ENCODE measurements around the gene CLDN3. TPM values are rescaled to one million over a fixed set of nuclear protein-coding genes. Genes with fewer than 3 reads are reported as not detected.

The CLDN3 gene
- total RNA-seq, 1 experiment from 2014 or later, result 16.5 TPM

DNA sequence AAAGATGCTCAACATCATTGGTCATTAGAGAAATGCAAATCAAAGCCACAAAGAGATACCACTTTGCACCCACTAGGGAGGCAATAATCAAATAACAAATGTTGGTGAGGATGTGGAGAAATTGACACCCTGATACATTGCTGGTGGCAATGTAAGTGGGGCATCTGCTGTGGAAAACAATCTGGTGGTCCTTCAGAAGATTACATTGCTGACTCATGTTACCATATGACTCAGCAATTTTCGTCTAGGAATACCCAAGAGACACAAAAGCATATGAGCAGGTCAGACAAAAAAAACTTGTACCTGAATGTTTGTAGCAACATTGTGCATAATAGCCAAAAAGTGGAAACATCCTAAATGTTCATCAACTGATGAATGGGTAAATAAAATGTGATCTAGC lies 4.9 kb upstream of the CLDN3 start:
- Histone ChIP-seq H3T11ph (ENCODE audit: low read length) (no peak overlapping the region), H3K14ac (ENCODE audit: insufficient read depth, low read length) (no peak overlapping the region), H2BK12ac (ENCODE audit: insufficient read length, low read depth, low read length) (no peak overlapping the region), H3K27ac (ENCODE audit: insufficient read length, low read depth, low read length) (no peak overlapping the region), H2BK5ac (ENCODE audit: insufficient read length, low read length) (no peak overlapping the region), H2BK120ac (ENCODE audit: low read depth, low read length, poor library complexity, severe bottlenecking) (no peak overlapping the region), H2BK20ac (ENCODE audit: low read depth, low read length, poor library complexity, severe bottlenecking) (no peak overlapping the region), H4K5ac (ENCODE audit: insufficient read length, low read depth, low read length) (no peak overlapping the region), H2BK15ac (ENCODE audit: low read depth, low read length) (no peak overlapping the region), H3K4me1 (ENCODE audit: insufficient read depth, low read length) (no peaks in the 10 kb centered on the region), H4K20me1 (ENCODE audit: control insufficient read depth, insufficient read depth, insufficient read length) (no peaks in the 10 kb centered on the region), H2AK5ac (ENCODE audit: insufficient read length, low read length) (no peak overlapping the region), H3K79me2 (ENCODE audit: insufficient read depth, low read length) (no peaks in the 10 kb centered on the region), H3K9me3 (ENCODE audit: control insufficient read depth, low read depth, low read length) (no peaks in the 10 kb centered on the region), H3K23ac (ENCODE audit: insufficient read length, low read depth, low read length) (no peak overlapping the region), H3K4me2 (ENCODE audit: insufficient read depth, insufficient read length, low read length) (no peak overlapping the region), H3K23me2 (ENCODE audit: insufficient read length, low read depth, low read length, poor library complexity, severe bottlenecking) (peaks cover 8% of the 10 kb centered on the region), H3K79me1 (ENCODE audit: insufficient read depth, low read depth, low read length, poor library complexity, severe bottlenecking) (no peaks in the 10 kb centered on the region), H3K56ac (ENCODE audit: insufficient read length, low read depth, low read length) (no peak overlapping the region), H3K27me3 (ENCODE audit: insufficient read depth, low read length) (peaks cover 2% of the 10 kb centered on the region; the same call in 1 of the 2 replicates), H4K8ac (replicated peaks; ENCODE audit: insufficient read length, low read depth, low read length) (no peak overlapping the region), H3K9ac (ENCODE audit: extremely low read depth, insufficient read length, low read length) (no peak overlapping the region), H3K4ac (ENCODE audit: low read depth, low read length) (no peak overlapping the region), H4K91ac (ENCODE audit: insufficient read length, low read depth, low read length) (no peak overlapping the region), H2AFZ (ENCODE audit: low read length) (no peak overlapping the region), H3K18ac (ENCODE audit: insufficient read length, low read depth, low read length) (peak overlapping the region; percentile 50)
- Mint-ChIP-seq H3K27me3 (ENCODE audit: low read depth) (peaks cover 6% of the 10 kb centered on the region), H3K27ac (no peak overlapping the region), H3K9me3 (no peaks in the 10 kb centered on the region), H3K4me1 (peaks cover 4 to 18% of the 10 kb centered on the region in 2 experiments; a peak in 3 of 4 replicates), H3K4me3 (no peak overlapping the region), H3K36me3 (ENCODE audit: insufficient read depth in 1 of 3, low read depth in 3 of 3) (no peaks in the 10 kb centered on the region)
- DNase-seq, result no peak
- TF ChIP-seq, protein P1, sequence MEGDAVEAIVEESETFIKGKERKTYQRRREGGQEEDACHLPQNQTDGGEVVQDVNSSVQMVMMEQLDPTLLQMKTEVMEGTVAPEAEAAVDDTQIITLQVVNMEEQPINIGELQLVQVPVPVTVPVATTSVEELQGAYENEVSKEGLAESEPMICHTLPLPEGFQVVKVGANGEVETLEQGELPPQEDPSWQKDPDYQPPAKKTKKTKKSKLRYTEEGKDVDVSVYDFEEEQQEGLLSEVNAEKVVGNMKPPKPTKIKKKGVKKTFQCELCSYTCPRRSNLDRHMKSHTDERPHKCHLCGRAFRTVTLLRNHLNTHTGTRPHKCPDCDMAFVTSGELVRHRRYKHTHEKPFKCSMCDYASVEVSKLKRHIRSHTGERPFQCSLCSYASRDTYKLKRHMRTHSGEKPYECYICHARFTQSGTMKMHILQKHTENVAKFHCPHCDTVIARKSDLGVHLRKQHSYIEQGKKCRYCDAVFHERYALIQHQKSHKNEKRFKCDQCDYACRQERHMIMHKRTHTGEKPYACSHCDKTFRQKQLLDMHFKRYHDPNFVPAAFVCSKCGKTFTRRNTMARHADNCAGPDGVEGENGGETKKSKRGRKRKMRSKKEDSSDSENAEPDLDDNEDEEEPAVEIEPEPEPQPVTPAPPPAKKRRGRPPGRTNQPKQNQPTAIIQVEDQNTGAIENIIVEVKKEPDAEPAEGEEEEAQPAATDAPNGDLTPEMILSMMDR (conservative IDR thresholded peaks at IDR 0.05), result no peak
- WGBS (ENCODE audit: extremely low coverage, insufficient read length, low lambda C conversion rate), result no CpG with 5 or more reads among the region's 1 CpG
